ENCODE data around the gene TAS2R43.
"Not testable (repeated sequence)": the region's sequence is repeated elsewhere in the genome, so short reads cannot be mapped to it uniquely, and the experiment has no call there.

The TAS2R43 gene

GRCh38 chr12:11092128-11092527 is at the start of gene TAS2R43:
TSS of gene TAS2R43 (minus strand) at chr12:11092313. CDS start at chr12:11092229, 84 bp downstream.
- DNase-seq (ENCODE audit: low read depth): no peak

GRCh38 chr12:11136075-11136474 is 44.0 kb upstream of the TAS2R43 start:
- DNase-seq (ENCODE audit: low read depth): no peak

GRCh38 chr12:11134305-11134704 is 42.2 kb upstream of the TAS2R43 start, which contains the start of gene TAS2R30:
TSS of gene TAS2R30 (minus strand) at chr12:11134644. CDS start at chr12:11134244, 400 bp downstream.
- DNase-seq (ENCODE audit: low read depth): peak; percentile 20

- DNase-seq (ENCODE audit: low read depth): no peak
Measured at GRCh38 chr12:11133816-11134215, 41.7 kb upstream of the TAS2R43 start.

GRCh38 chr12:11133162-11133561 is 41.0 kb upstream of the TAS2R43 start:
- no peak for DNase-seq (ENCODE audit: low read depth)

- DNase-seq (ENCODE audit: low read depth): no peak
Measured at GRCh38 chr12:11130999-11131398, 38.9 kb upstream of the TAS2R43 start.

- DNase-seq (ENCODE audit: low read depth): no peak
Measured at GRCh38 chr12:11130382-11130781, 38.3 kb upstream of the TAS2R43 start.

- DNase-seq (ENCODE audit: low read depth): not testable (repeated sequence)
Measured at GRCh38 chr12:11114130-11114529, 22.0 kb upstream of the TAS2R43 start.

- not testable (repeated sequence) for DNase-seq (ENCODE audit: low read depth)
Measured at GRCh38 chr12:11111213-11111612, 19.1 kb upstream of the TAS2R43 start.

GRCh38 chr12:11108862-11109261 is 16.7 kb upstream of the TAS2R43 start:
- DNase-seq (ENCODE audit: low read depth): no peak

GRCh38 chr12:11107719-11108118 is 15.6 kb upstream of the TAS2R43 start:
- DNase-seq (ENCODE audit: low read depth): no peak

GRCh38 chr12:11106288-11106687 is 14.2 kb upstream of the TAS2R43 start:
- no peak for DNase-seq (ENCODE audit: low read depth)

- no peak for DNase-seq (ENCODE audit: low read depth)
Measured at GRCh38 chr12:11105546-11105945, 13.4 kb upstream of the TAS2R43 start.

- DNase-seq (ENCODE audit: low read depth): not testable (repeated sequence)
Measured at GRCh38 chr12:11094910-11095309, 2.8 kb upstream of the TAS2R43 start.

- no peak for DNase-seq (ENCODE audit: low read depth)
Measured at GRCh38 chr12:11089246-11089645, 2.9 kb downstream of the TAS2R43 start.

- no peak for DNase-seq (ENCODE audit: low read depth)
Measured at GRCh38 chr12:11085419-11085818, 6.7 kb downstream of the TAS2R43 start.

- no peak for DNase-seq (ENCODE audit: low read depth)
Measured at GRCh38 chr12:11081987-11082386, 10.1 kb downstream of the TAS2R43 start.

GRCh38 chr12:11078246-11078645 is 13.9 kb downstream of the TAS2R43 start:
- no peak for DNase-seq (ENCODE audit: low read depth)

- no peak for DNase-seq (ENCODE audit: low read depth)
Measured at GRCh38 chr12:11075642-11076041, 16.5 kb downstream of the TAS2R43 start.

- DNase-seq (ENCODE audit: low read depth): no peak
Measured at GRCh38 chr12:11071414-11071813, 20.7 kb downstream of the TAS2R43 start.

- no peak for DNase-seq (ENCODE audit: low read depth)
Measured at GRCh38 chr12:11070999-11071398, 21.1 kb downstream of the TAS2R43 start.

GRCh38 chr12:11069854-11070365 is 22.2 kb downstream of the TAS2R43 start:
- no peak for DNase-seq (ENCODE audit: low read depth)

- peak; percentile 24 for DNase-seq (ENCODE audit: low read depth)
Measured at GRCh38 chr12:11067514-11067913, 24.6 kb downstream of the TAS2R43 start.

- DNase-seq (ENCODE audit: low read depth): not testable (repeated sequence)
Measured at GRCh38 chr12:11062194-11062593, 29.9 kb downstream of the TAS2R43 start, which contains the start of gene TAS2R46. TSS of gene TAS2R46 (minus strand) at chr12:11062294. CDS start at chr12:11062294, 0 bp downstream.
